Sigmoid colon (tissue), 4 donors: ENCODE data around the gene MBIP.

Source experiments
- EP300 ChIP-seq, 4 donors: sonication (generic); formaldehyde crosslinking; IDR thresholded peaks; one replicate each; pipeline ENCODE4 v1.6.1; 2017; ENCODE audit warnings: antibody characterized with exemption in 4 of 4
- POLR2A ChIP-seq, 2 donors: fragments of 450-650 bp; IDR thresholded peaks; one replicate each; pipeline ENCODE4 v1.6.1; 2016; ENCODE audit warnings: antibody characterized with exemption in 2 of 2, mild to moderate bottlenecking in 2 of 2, moderate library complexity in 2 of 2
- TF ChIP-seq, protein P1 (sequence below), 4 experiments: fragments of 450-650 bp in 3 of 4; fragments of 200-600 bp in 1 of 4; IDR thresholded peaks; one replicate each; pipeline ENCODE4 v1.5.1; 2016 to 2019; ENCODE audit warnings: antibody characterized with exemption in 4 of 4, mild to moderate bottlenecking in 3 of 4, moderate library complexity in 2 of 4

GRCh38 chr14:36264595-36264994, 55.8 kb downstream of the MBIP start:
- TF ChIP-seq, protein P1, sequence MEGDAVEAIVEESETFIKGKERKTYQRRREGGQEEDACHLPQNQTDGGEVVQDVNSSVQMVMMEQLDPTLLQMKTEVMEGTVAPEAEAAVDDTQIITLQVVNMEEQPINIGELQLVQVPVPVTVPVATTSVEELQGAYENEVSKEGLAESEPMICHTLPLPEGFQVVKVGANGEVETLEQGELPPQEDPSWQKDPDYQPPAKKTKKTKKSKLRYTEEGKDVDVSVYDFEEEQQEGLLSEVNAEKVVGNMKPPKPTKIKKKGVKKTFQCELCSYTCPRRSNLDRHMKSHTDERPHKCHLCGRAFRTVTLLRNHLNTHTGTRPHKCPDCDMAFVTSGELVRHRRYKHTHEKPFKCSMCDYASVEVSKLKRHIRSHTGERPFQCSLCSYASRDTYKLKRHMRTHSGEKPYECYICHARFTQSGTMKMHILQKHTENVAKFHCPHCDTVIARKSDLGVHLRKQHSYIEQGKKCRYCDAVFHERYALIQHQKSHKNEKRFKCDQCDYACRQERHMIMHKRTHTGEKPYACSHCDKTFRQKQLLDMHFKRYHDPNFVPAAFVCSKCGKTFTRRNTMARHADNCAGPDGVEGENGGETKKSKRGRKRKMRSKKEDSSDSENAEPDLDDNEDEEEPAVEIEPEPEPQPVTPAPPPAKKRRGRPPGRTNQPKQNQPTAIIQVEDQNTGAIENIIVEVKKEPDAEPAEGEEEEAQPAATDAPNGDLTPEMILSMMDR (IDR thresholded peaks at IDR 0.05), result no peak
- no peak for TF ChIP-seq POLR2A (IDR thresholded peaks at IDR 0.05)
- TF ChIP-seq EP300 (IDR thresholded peaks at IDR 0.05), result no peak
